H9 (cell line): ENCODE data around the gene FPGS. TPM values are rescaled to one million over a fixed set of nuclear protein-coding genes. Genes with fewer than 3 reads are reported as not detected.
A peak's percentile ranks its signal among the peaks of the same experiment; 100 is the strongest.

Source experiments
- DNase-seq: peaks from one replicate; pipeline ENCODE4 v3.0.0-alpha.2; 2017
- H2AFZ ChIP-seq: one replicate; pipeline ENCODE4 v1.6.1; 2013; ENCODE audit warnings: mild to moderate bottlenecking, low read length, control low read depth, moderate library complexity
- H2AK5ac ChIP-seq: 2 replicates; pipeline ENCODE4 v1.6.1; 2013; ENCODE audit warnings: low read length, control low read depth, mixed read lengths; ENCODE audit not compliant: insufficient read length
- H2BK120ac ChIP-seq: one replicate; pipeline ENCODE4 v1.6.1; 2013; ENCODE audit warnings: low read depth, mild to moderate bottlenecking, low read length, control low read depth, inconsistent platforms; ENCODE audit not compliant: poor library complexity, severe bottlenecking
- H2BK12ac ChIP-seq: 2 replicates; pipeline ENCODE4 v1.6.1; 2013; ENCODE audit warnings: low read length, control low read depth, mixed read lengths, low read depth; ENCODE audit not compliant: insufficient read length
- H2BK15ac ChIP-seq: 2 replicates; pipeline ENCODE4 v1.6.1; 2013; ENCODE audit warnings: low read depth, low read length, control low read depth
- H2BK20ac ChIP-seq: one replicate; pipeline ENCODE4 v1.6.1; 2013; ENCODE audit warnings: low read depth, mild to moderate bottlenecking, low read length, control low read depth, inconsistent platforms; ENCODE audit not compliant: poor library complexity, severe bottlenecking
- H2BK5ac ChIP-seq: 2 replicates; pipeline ENCODE4 v1.6.1; 2013; ENCODE audit warnings: low read length, control low read depth, mixed read lengths; ENCODE audit not compliant: insufficient read length
- H3K14ac ChIP-seq: 2 replicates; pipeline ENCODE4 v1.6.1; 2013; ENCODE audit warnings: low read length, control low read depth; ENCODE audit not compliant: insufficient read depth
- H3K18ac ChIP-seq: 2 replicates; pipeline ENCODE4 v1.6.1; 2013; ENCODE audit warnings: low read depth, mild to moderate bottlenecking, mixed read lengths, low read length, control low read depth; ENCODE audit not compliant: insufficient read length
- H3K23ac ChIP-seq: 2 replicates; pipeline ENCODE4 v1.6.1; 2013; ENCODE audit warnings: low read length, control low read depth, mixed read lengths, low read depth; ENCODE audit not compliant: insufficient read length
- H3K23me2 ChIP-seq: 2 replicates; pipeline ENCODE4 v1.6.1; 2013; ENCODE audit warnings: low read depth, mild to moderate bottlenecking, mixed read lengths, low read length, control low read depth; ENCODE audit not compliant: insufficient read length, poor library complexity, severe bottlenecking
- H3K27ac ChIP-seq: 2 replicates; pipeline ENCODE4 v1.5.1; 2013; ENCODE audit warnings: low read length, control low read depth, mixed read lengths, low read depth; ENCODE audit not compliant: insufficient read length
- H3K27me3 ChIP-seq: 2 replicates; pipeline ENCODE4 v1.6.1; 2013; ENCODE audit warnings: low read length, control low read depth, inconsistent platforms; ENCODE audit not compliant: insufficient read depth
- H3K4ac ChIP-seq: 2 replicates; pipeline ENCODE4 v1.6.1; 2013; ENCODE audit warnings: low read depth, mild to moderate bottlenecking, control low read depth, inconsistent platforms, low read length, moderate library complexity
- H3K4me1 ChIP-seq: 2 replicates; pipeline ENCODE4 v1.6.1; 2013; ENCODE audit warnings: low read length, control low read depth, inconsistent platforms; ENCODE audit not compliant: insufficient read depth
- H3K4me2 ChIP-seq: 2 replicates; pipeline ENCODE4 v1.6.1; 2013; ENCODE audit warnings: low read length, control low read depth, mixed read lengths; ENCODE audit not compliant: insufficient read length, insufficient read depth
- H3K56ac ChIP-seq: 2 replicates; pipeline ENCODE4 v1.6.1; 2013; ENCODE audit warnings: low read depth, mild to moderate bottlenecking, mixed read lengths, low read length, control low read depth; ENCODE audit not compliant: insufficient read length
- H3K79me1 ChIP-seq: 2 replicates; pipeline ENCODE4 v1.6.1; 2013; ENCODE audit warnings: low read depth, mild to moderate bottlenecking, moderate library complexity, low read length, control low read depth, inconsistent platforms; ENCODE audit not compliant: insufficient read depth, poor library complexity, severe bottlenecking
- H3K79me2 ChIP-seq: 2 replicates; pipeline ENCODE4 v1.6.1; 2013; ENCODE audit warnings: low read length, control low read depth, inconsistent platforms; ENCODE audit not compliant: insufficient read depth
- H3K9ac ChIP-seq: 2 replicates; pipeline ENCODE4 v1.6.1; 2013; ENCODE audit warnings: low read length, control low read depth, mixed read lengths; ENCODE audit not compliant: insufficient read length; ENCODE audit errors: extremely low read depth
- H3K9me3 ChIP-seq: one replicate; pipeline ENCODE4 v1.6.1; 2013; ENCODE audit warnings: low read depth, low read length, inconsistent platforms; ENCODE audit not compliant: control insufficient read depth
- H3T11ph ChIP-seq: one replicate; pipeline ENCODE4 v1.6.1; 2013; ENCODE audit warnings: mild to moderate bottlenecking, low read length, control low read depth, inconsistent platforms
- H4K20me1 ChIP-seq: one replicate; pipeline ENCODE4 v1.6.1; 2013; ENCODE audit not compliant: control insufficient read depth, insufficient read length, insufficient read depth
- H4K5ac ChIP-seq: 2 replicates; pipeline ENCODE4 v1.6.1; 2013; ENCODE audit warnings: low read depth, mild to moderate bottlenecking, mixed read lengths, low read length, control low read depth; ENCODE audit not compliant: insufficient read length
- H4K8ac ChIP-seq: replicated peaks from 2 replicates; pipeline ENCODE4 v1.6.1; 2013; ENCODE audit warnings: low read length, control low read depth, mixed read lengths, low read depth; ENCODE audit not compliant: insufficient read length
- H4K91ac ChIP-seq: 2 replicates; pipeline ENCODE4 v1.6.1; 2013; ENCODE audit warnings: low read depth, mild to moderate bottlenecking, moderate library complexity, mixed read lengths, low read length, control low read depth; ENCODE audit not compliant: insufficient read length
- H3K27ac Mint-ChIP-seq, 3 experiments: 2 replicates in 2 of 3; 3 replicates in 1 of 3; pipeline ENCODE4 v1.8.0; 2020 to 2021; ENCODE audit warnings: mixed read lengths in 3 of 3, mild to moderate bottlenecking in 1 of 3, moderate library complexity in 1 of 3
- H3K27me3 Mint-ChIP-seq: 2 replicates; pipeline ENCODE4 v1.8.0; 2021; ENCODE audit warnings: low read depth, mild to moderate bottlenecking, moderate library complexity, mixed read lengths
- H3K36me3 Mint-ChIP-seq, 3 experiments: 2 replicates in 2 of 3; 3 replicates in 1 of 3; pipeline ENCODE4 v1.8.0; 2020 to 2021; ENCODE audit warnings: low read depth in 3 of 3, mixed read lengths in 3 of 3; ENCODE audit not compliant: insufficient read depth in 1 of 3
- H3K4me1 Mint-ChIP-seq, 2 experiments: 2 replicates each; pipeline ENCODE4 v1.8.0; 2020; ENCODE audit warnings: mixed read lengths in 2 of 2
- H3K4me3 Mint-ChIP-seq, 2 experiments: 2 replicates in 1 of 2; 3 replicates in 1 of 2; pipeline ENCODE4 v1.8.0; 2020 to 2021; ENCODE audit warnings: mild to moderate bottlenecking in 2 of 2, mixed read lengths in 2 of 2, moderate library complexity in 1 of 2
- H3K9me3 Mint-ChIP-seq, 2 experiments: 2 replicates in 1 of 2; 3 replicates in 1 of 2; pipeline ENCODE4 v1.8.0; 2020; ENCODE audit warnings: mild to moderate bottlenecking in 2 of 2, mixed read lengths in 2 of 2, moderate library complexity in 1 of 2
- WGBS: extraction: QIAGEN DNeasy Blood & Tissue Kit; methylation state at CpG from one replicate; pipeline ENCODE4 v1.1.7; 2013; ENCODE audit warnings: missing lambda C conversion rate, low lambda C conversion rate, mixed read lengths; ENCODE audit not compliant: insufficient read length; ENCODE audit errors: extremely low coverage; 5-methylcytosine and 5-hydroxymethylcytosine counted together
- total RNA-seq: library from RNA; stranded (reverse); gene quantifications from 2 replicates; pipeline ENCODE4 v1.2.1, GENCODE V29; 2021
- TF ChIP-seq, protein P1 (sequence below): fragments of 200-600 bp; sonication (generic); conservative IDR thresholded peaks from 3 replicates; pipeline ENCODE4 v1.8.0; 2021; ENCODE audit warnings: antibody characterized with exemption, mild to moderate bottlenecking

FPGS gene
- total RNA-seq, 1 experiment from 2014 or later, result 68.4 TPM

DNA sequence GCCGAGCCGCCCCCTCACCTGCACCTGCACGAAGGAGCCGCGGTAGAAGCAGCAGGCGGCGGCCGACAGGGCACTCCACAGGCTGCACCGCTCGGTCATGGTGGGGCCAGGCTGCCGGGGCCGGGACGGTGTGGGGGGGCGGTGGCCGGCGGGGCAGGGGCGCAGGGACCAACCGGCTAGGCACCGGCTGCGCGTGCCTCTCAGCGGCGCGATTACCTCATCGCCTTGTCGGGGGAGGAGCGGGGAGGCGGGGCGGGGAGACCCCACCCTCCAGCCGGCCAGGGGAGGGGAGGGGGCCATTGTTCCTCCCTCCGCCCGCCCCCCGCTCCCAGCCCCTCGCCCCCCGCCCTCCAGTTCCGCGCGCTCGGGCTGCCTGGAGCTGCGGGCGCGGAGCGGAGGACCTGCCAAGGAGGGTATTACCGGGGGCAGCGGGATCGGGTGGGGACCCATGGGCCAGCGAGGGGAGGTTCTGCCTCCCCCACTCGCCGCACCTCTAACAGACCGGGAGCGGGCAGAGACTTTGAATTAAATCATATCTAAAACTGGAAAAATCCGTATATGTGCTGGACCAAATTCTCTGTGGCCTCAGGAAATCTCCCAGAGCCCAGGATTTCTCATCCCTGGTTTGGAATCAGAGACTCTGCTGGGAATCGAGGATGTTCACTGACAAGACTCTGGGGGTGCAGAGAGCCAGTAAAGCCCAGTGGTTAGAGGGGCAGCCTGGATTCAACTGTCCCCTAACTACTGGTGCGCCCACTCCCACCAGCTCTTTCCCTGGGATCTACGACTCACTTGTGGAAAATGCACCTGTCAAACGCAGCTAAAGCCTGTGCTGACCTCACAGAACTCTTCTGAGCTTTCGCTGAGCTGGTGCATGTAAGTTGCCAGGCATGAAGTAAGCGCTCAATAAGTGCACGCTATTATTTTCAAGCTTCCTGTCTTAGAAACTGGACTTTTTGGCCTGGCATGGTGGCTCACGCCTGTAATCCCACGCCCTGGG lies 47.3 kb upstream of the FPGS start:
- Histone ChIP-seq H3K27me3 (no peaks in the 10 kb centered on the region; the same call in 1 of the 2 replicates), H2BK5ac (no peak overlapping the region), H3K9ac (no peak overlapping the region), H3K9me3 (no peaks in the 10 kb centered on the region), H3K27ac (no peak overlapping the region), H3K4ac (no peak overlapping the region), H3K14ac (peak overlapping the region; percentile 83; the same call in 1 of the 2 replicates), H2BK120ac (no peak overlapping the region), H4K20me1 (no peaks in the 10 kb centered on the region), H2BK20ac (no peak overlapping the region), H3K23me2 (peaks cover 6% of the 10 kb centered on the region), H3K56ac (no peak overlapping the region), H3K23ac (no peak overlapping the region), H2BK15ac (no peak overlapping the region), H3T11ph (no peak overlapping the region), H3K79me1 (no peaks in the 10 kb centered on the region), H3K18ac (no peak overlapping the region), H4K8ac (no peak overlapping the region), H3K4me2 (peak overlapping the region; percentile 49), H2AK5ac (no peak overlapping the region), H4K5ac (no peak overlapping the region), H4K91ac (no peak overlapping the region), H3K79me2 (no peaks in the 10 kb centered on the region), H2BK12ac (no peak overlapping the region), H3K4me1 (peaks cover 3% of the 10 kb centered on the region; the same call in 1 of the 2 replicates), H2AFZ (no peak overlapping the region)
- no peaks in the 10 kb centered on the region for H3K9me3 Mint-ChIP-seq
- H3K36me3 Mint-ChIP-seq, result peaks cover 0 to 4% (median 0%) of the 10 kb centered on the region in 3 experiments; a peak in 1 of 7 replicates
- DNase-seq, result peak; percentile 82
- TF ChIP-seq, protein P1, sequence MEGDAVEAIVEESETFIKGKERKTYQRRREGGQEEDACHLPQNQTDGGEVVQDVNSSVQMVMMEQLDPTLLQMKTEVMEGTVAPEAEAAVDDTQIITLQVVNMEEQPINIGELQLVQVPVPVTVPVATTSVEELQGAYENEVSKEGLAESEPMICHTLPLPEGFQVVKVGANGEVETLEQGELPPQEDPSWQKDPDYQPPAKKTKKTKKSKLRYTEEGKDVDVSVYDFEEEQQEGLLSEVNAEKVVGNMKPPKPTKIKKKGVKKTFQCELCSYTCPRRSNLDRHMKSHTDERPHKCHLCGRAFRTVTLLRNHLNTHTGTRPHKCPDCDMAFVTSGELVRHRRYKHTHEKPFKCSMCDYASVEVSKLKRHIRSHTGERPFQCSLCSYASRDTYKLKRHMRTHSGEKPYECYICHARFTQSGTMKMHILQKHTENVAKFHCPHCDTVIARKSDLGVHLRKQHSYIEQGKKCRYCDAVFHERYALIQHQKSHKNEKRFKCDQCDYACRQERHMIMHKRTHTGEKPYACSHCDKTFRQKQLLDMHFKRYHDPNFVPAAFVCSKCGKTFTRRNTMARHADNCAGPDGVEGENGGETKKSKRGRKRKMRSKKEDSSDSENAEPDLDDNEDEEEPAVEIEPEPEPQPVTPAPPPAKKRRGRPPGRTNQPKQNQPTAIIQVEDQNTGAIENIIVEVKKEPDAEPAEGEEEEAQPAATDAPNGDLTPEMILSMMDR, result no peak
- H3K27ac Mint-ChIP-seq, result no peak overlapping the region
- H3K4me3 Mint-ChIP-seq, result peak overlapping the region; percentile 53 to 76
- no CpG with 5 or more reads among the region's 61 CpGs for WGBS
- peaks cover 52% of the 10 kb centered on the region for H3K27me3 Mint-ChIP-seq
- H3K4me1 Mint-ChIP-seq, result peaks cover 3 to 6% of the 10 kb centered on the region in 2 experiments; a peak in 2 of 4 replicates
